ENCODE results near the gene OMP.

Gene OMP

DNA sequence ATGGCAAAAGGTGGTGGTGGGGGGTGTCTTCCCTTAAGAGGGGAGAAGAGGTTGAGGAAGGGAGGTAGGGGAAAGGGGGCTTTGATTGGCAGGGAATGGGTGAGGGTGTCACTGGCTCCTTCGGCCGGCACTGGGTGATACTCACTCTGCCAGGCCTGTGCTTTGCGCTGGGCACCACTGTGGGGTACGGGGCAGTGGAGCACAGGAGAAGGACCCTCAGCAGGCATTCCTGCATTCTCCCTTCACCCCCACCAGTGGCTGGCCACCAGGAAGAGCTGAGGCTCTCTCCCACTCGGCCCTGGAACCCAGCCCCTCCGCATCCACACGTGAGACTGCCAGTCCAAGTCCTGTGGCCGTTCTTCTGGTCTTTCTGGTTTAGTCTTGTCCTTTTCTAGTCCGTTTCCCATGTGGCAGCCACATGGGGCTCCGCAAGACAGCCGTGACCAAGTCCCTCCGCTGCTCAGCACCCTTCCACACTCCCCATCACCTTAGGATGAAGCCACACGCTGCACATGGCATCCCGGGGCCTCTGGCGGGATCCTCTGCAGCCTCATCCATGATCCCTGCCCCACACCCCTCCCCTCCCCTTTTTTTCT lies 27.9 kb upstream of the OMP start:
- Histone ChIP-seq H3K9ac (ENCODE audit: low read depth in 1 of 2, low read length in 2 of 2) (peak overlapping the region; percentile 59 to 75), H3K4me3 (ENCODE audit: low read depth in 1 of 2, low read length in 2 of 2) (peak overlapping the region; percentile 9 to 37)

DNA sequence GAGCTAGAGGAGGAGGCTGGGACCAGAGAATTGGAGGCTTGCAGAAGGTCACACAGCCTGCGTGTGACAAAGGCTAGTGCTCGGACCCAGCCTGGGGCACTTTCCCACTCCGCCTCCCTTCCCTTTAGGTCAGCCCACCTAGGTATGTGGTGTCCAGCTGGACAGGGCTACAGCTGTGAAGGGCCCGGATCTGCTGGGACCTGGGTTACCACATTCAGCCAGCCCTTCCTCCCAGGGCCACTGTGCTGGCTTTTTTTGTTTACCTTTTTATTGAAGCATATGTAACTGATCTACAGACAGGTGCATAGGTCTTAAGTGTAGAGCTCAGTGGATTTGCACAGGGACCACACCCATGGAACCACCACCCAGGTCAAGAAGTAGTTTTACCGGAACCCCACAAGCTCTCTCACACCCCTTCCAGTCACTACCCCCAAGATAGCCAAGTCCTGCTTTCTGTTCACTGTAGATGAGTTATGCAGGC lies 27.2 kb upstream of the OMP start:
- Histone ChIP-seq H3K27ac (ENCODE audit: low read depth, low read length) (peak overlapping the region; percentile 89), H3K4me1 (ENCODE audit: control insufficient read depth in 1 of 2, insufficient read depth in 2 of 2, low read length in 2 of 2) (peaks cover 47 to 60% of the 10 kb centered on the region in 2 donors), H3K9me3 (ENCODE audit: control insufficient read depth in 1 of 2, low read length in 2 of 2) (no peaks in the 10 kb centered on the region), H3K9ac (ENCODE audit: low read depth in 1 of 2, low read length in 2 of 2) (peak overlapping the region; percentile 59 to 75), H3K27me3 (ENCODE audit: control insufficient read depth in 1 of 2, insufficient read depth in 2 of 2, low read length in 2 of 2) (no peaks in the 10 kb centered on the region), H3K36me3 (ENCODE audit: control insufficient read depth in 1 of 2, insufficient read depth in 2 of 2, low read length in 2 of 2) (peaks cover 2 to 4% of the 10 kb centered on the region in 2 donors), H3K4me3 (ENCODE audit: low read depth in 1 of 2, low read length in 2 of 2) (peak overlapping the region in 1 of 2 donors; percentile 37)

More for the DNA sequence above, 27.9 kb upstream of the OMP start:
- H3K36me3 ChIP-seq (ENCODE audit: control insufficient read depth in 1 of 2, insufficient read depth in 2 of 2, low read length in 2 of 2), result peaks cover 0 to 3% of the 10 kb centered on the region in 2 donors
- H3K4me1 ChIP-seq (ENCODE audit: control insufficient read depth in 1 of 2, insufficient read depth in 2 of 2, low read length in 2 of 2), result peaks cover 53 to 62% of the 10 kb centered on the region in 2 donors
- no peaks in the 10 kb centered on the region for H3K27me3 ChIP-seq (ENCODE audit: control insufficient read depth in 1 of 2, insufficient read depth in 2 of 2, low read length in 2 of 2)
- no peaks in the 10 kb centered on the region for H3K9me3 ChIP-seq (ENCODE audit: control insufficient read depth in 1 of 2, low read length in 2 of 2)
- H3K27ac ChIP-seq (ENCODE audit: low read depth, low read length), result peak overlapping the region; percentile 89

DNA sequence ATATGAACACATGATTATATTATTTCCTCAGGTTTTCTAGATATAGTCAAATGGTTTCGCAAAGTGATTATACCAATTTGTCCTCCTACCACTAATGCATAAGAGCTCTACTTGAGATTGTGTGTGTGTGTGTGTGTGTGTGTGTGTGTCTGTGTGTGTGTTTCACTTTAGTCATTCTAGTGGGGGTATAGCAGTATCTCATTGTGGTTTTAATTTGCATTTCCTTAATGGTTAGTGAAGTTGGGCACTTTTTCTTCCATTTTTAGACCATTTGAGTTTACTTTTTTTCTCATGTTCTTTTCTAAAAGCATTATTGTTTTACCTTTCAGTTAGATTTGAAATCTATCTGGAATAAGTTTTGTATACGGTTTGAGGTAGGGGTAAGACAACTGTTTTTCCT lies 23.0 kb upstream of the OMP start:
- Histone ChIP-seq H3K9me3 (ENCODE audit: control insufficient read depth in 1 of 2, low read length in 2 of 2) (no peaks in the 10 kb centered on the region), H3K36me3 (ENCODE audit: control insufficient read depth in 1 of 2, insufficient read depth in 2 of 2, low read length in 2 of 2) (peaks cover 2 to 11% of the 10 kb centered on the region in 2 donors), H3K9ac (ENCODE audit: low read depth in 1 of 2, low read length in 2 of 2) (no peak overlapping the region), H3K4me1 (ENCODE audit: control insufficient read depth in 1 of 2, insufficient read depth in 2 of 2, low read length in 2 of 2) (peaks cover 51 to 60% of the 10 kb centered on the region in 2 donors), H3K27me3 (ENCODE audit: control insufficient read depth in 1 of 2, insufficient read depth in 2 of 2, low read length in 2 of 2) (no peaks in the 10 kb centered on the region), H3K4me3 (ENCODE audit: low read depth in 1 of 2, low read length in 2 of 2) (no peak overlapping the region), H3K27ac (ENCODE audit: low read depth, low read length) (no peak overlapping the region)

DNA sequence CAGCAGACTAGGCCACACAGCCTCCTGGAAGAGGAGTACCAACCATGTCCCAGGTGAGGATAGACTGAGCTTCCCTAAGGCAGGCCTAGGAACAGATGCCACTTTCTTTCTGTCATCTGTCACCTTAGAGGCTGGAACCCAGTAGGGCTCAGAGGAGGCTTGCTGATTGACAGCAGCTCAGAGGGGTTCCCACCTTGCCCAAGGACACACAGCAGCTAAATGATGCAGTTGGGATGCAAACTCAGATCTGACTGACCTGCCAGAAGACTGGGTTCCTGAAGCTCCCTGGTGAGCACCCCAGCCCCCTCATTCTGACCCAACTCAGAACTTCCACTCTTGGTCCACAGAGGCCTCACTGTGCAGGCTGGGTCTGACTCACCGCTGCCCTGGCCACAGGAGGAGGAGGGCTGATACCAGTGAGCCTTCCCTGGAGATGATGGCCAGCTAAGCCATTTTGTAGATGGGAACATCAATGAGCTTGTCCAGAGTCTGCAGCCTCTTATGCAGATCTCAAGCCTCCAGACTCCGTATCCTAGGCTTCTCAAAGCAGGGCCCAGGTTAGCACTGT lies 21.9 kb upstream of the OMP start:
- Histone ChIP-seq H3K4me3 (ENCODE audit: low read depth in 1 of 2, low read length in 2 of 2) (no peak overlapping the region), H3K27ac (ENCODE audit: low read depth, low read length) (no peak overlapping the region), H3K27me3 (ENCODE audit: control insufficient read depth in 1 of 2, insufficient read depth in 2 of 2, low read length in 2 of 2) (no peaks in the 10 kb centered on the region), H3K9ac (ENCODE audit: low read depth in 1 of 2, low read length in 2 of 2) (peak overlapping the region; percentile 15), H3K36me3 (ENCODE audit: control insufficient read depth in 1 of 2, insufficient read depth in 2 of 2, low read length in 2 of 2) (peaks cover 2 to 20% of the 10 kb centered on the region in 2 donors), H3K9me3 (ENCODE audit: control insufficient read depth in 1 of 2, low read length in 2 of 2) (no peaks in the 10 kb centered on the region), H3K4me1 (ENCODE audit: control insufficient read depth in 1 of 2, insufficient read depth in 2 of 2, low read length in 2 of 2) (peaks cover 53 to 60% of the 10 kb centered on the region in 2 donors)

DNA sequence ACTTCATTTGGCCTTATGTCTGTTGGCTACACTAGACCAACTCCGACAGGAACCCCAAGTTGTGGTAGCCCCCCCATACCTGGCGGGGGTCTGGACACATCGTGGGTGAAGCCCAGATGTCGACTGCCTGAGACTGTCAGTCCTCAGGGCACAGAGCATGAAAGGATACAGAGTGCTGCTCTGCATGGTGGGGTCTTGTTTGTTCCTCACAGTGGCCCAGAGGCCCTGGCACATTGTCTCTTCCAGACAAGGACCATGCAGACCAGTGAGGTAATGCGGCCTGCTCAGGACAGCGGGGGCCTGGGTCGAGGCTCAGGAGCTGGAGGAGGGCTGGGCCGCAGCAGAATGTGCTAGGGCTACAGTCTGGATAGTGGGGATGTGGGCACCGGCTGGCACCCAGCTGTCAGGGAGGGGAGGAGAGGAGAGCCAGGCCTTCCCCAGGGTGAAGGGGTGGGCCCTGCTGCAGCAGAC lies 21.2 kb upstream of the OMP start:
- Histone ChIP-seq H3K9me3 (ENCODE audit: control insufficient read depth in 1 of 2, low read length in 2 of 2) (no peaks in the 10 kb centered on the region), H3K4me3 (ENCODE audit: low read depth in 1 of 2, low read length in 2 of 2) (no peak overlapping the region), H3K4me1 (ENCODE audit: control insufficient read depth in 1 of 2, insufficient read depth in 2 of 2, low read length in 2 of 2) (peaks cover 60 to 62% of the 10 kb centered on the region in 2 donors), H3K36me3 (ENCODE audit: control insufficient read depth in 1 of 2, insufficient read depth in 2 of 2, low read length in 2 of 2) (peaks cover 2 to 22% of the 10 kb centered on the region in 2 donors), H3K27me3 (ENCODE audit: control insufficient read depth in 1 of 2, insufficient read depth in 2 of 2, low read length in 2 of 2) (no peaks in the 10 kb centered on the region), H3K9ac (ENCODE audit: low read depth in 1 of 2, low read length in 2 of 2) (peak overlapping the region in 1 of 2 donors; percentile 15), H3K27ac (ENCODE audit: low read depth, low read length) (no peak overlapping the region)

DNA sequence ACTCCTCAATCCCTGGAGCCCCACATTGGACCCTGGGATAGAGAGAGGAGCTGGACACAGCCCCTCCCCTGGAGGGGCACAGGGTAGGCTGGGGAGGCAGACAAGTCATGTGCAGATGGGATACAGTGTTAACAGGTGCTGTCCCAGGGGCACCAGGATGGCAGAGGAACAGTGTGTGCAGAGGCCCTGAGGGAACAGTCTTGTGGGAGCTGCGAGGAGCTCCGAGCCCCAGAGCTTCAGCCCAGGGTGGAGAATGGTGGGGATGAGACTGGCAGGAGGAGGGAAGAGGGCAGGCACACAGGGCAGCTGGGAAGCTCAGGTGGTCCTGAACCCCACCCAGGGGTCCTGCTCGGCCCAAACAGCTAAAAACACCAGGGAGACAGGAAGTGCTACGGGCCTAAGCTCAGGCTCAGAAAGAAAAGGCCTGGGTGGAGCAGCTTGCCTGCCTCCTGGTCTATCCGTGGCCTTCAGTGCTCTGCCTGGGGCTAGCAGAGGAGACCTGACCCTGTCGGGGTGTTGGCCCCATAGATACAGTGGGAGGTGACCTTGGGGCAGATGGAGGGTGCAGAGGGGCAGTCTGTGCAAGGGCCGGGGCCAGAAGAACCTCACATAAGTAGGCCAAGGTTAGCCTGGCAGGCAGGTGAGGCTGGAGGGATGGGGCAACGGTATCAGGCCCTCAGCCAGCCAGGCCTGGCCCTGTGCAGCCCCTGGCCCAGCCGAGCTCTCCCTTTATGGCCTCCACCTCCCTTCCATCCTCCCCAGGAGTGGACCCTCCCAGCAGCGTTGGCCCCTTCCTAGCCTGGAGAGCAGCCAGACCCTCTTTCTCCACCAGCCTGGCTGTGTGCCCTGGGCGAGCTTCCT lies 20.4 kb upstream of the OMP start:
- H3K4me1 ChIP-seq (ENCODE audit: control insufficient read depth in 1 of 2, insufficient read depth in 2 of 2, low read length in 2 of 2), result peaks cover 66 to 67% of the 10 kb centered on the region in 2 donors
- no peaks in the 10 kb centered on the region for H3K27me3 ChIP-seq (ENCODE audit: control insufficient read depth in 1 of 2, insufficient read depth in 2 of 2, low read length in 2 of 2)
- peak overlapping the region; percentile 48 for H3K27ac ChIP-seq (ENCODE audit: low read depth, low read length)
- peak overlapping the region; percentile 17 to 40 for H3K4me3 ChIP-seq (ENCODE audit: low read depth in 1 of 2, low read length in 2 of 2)
- no peaks in the 10 kb centered on the region for H3K9me3 ChIP-seq (ENCODE audit: control insufficient read depth in 1 of 2, low read length in 2 of 2)
- H3K9ac ChIP-seq (ENCODE audit: low read depth in 1 of 2, low read length in 2 of 2), result peak overlapping the region; percentile 59 to 67
- peaks cover 2 to 22% of the 10 kb centered on the region in 2 donors for H3K36me3 ChIP-seq (ENCODE audit: control insufficient read depth in 1 of 2, insufficient read depth in 2 of 2, low read length in 2 of 2)

DNA sequence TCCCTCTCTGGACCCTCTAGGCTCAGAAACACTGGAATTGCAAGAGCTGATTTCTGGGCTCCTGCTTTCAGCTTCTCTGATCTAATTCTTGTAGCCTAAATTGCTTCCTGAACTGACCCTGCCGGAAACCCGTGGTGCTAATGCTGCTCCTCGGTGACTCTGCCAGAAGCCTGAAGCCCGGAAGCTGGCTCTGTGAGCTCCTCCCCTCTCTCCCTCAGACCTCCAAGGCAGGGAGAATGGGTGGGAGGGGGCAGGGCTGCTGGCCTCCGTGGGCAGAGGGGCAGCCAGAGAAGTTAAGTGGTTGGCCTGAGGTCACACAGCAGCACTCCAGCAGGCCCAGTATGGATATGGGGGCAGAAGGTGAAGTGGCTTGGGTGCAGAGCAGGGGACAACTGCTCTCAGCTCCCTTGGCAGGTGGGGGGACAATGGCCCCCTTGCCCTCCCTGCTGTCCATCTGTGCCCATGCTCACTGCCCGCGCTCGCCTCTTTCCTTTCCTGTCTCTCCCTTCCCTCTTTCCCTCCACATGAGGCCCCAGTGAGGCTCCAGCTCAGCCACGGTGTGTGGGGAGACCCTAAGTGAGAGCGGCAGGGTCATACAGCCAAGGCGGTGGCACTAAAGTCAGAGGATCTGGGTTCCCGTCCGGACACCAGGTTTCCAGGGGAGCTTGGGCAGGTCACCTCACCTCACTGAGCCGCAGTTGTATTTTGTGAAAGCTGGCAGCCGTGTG lies 19.6 kb upstream of the OMP start:
- peak overlapping the region; percentile 17 to 40 for H3K4me3 ChIP-seq (ENCODE audit: low read depth in 1 of 2, low read length in 2 of 2)
- peak overlapping the region; percentile 48 for H3K27ac ChIP-seq (ENCODE audit: low read depth, low read length)
- H3K9ac ChIP-seq (ENCODE audit: low read depth in 1 of 2, low read length in 2 of 2), result peak overlapping the region; percentile 59 to 67

DNA sequence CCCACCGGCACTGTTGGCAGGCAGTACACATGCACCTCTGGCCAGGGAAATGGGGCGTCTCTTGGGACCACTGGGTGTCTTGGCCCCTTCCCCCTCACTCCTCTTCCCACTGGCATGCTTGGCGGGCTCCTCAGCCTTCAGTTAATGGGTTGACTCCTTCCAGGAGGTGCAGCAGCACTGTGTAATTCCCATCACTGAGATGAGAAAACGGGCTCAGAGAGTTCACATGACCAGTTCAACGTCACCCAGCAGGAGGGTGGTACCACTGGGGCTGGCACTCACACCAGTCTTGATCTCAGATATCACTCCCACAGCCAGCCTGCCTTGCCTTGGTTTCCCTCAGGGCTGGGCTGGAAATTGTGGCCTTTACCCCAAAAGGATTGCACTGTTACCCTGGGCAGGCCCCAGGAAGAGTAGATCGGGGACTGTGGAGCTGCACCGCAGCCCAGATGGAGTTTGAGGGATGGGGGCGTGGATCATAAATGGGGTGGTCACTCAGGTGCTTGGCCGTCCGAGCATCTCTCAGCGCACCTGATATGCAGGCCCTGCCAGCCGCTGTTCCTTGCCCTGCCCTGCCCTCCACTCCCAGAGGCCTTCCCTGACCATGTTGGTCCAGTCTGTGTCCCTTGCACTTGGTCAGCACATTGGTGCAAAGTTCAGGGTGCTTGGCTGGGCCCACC lies 18.9 kb upstream of the OMP start:
- H3K27ac ChIP-seq (ENCODE audit: low read depth, low read length), result no peak overlapping the region
- peaks cover 2 to 22% of the 10 kb centered on the region in 2 donors for H3K36me3 ChIP-seq (ENCODE audit: control insufficient read depth in 1 of 2, insufficient read depth in 2 of 2, low read length in 2 of 2)
- H3K4me1 ChIP-seq (ENCODE audit: control insufficient read depth in 1 of 2, insufficient read depth in 2 of 2, low read length in 2 of 2), result peaks cover 81 to 82% of the 10 kb centered on the region in 2 donors
- no peaks in the 10 kb centered on the region for H3K9me3 ChIP-seq (ENCODE audit: control insufficient read depth in 1 of 2, low read length in 2 of 2)
- H3K27me3 ChIP-seq (ENCODE audit: control insufficient read depth in 1 of 2, insufficient read depth in 2 of 2, low read length in 2 of 2), result no peaks in the 10 kb centered on the region
- H3K9ac ChIP-seq (ENCODE audit: low read depth in 1 of 2, low read length in 2 of 2), result peak overlapping the region; percentile 59 to 67
- no peak overlapping the region for H3K4me3 ChIP-seq (ENCODE audit: low read depth in 1 of 2, low read length in 2 of 2)

More for the DNA sequence above, 19.6 kb upstream of the OMP start:
- H3K36me3 ChIP-seq (ENCODE audit: control insufficient read depth in 1 of 2, insufficient read depth in 2 of 2, low read length in 2 of 2), result peaks cover 2 to 22% of the 10 kb centered on the region in 2 donors
- no peaks in the 10 kb centered on the region for H3K9me3 ChIP-seq (ENCODE audit: control insufficient read depth in 1 of 2, low read length in 2 of 2)
- H3K27me3 ChIP-seq (ENCODE audit: control insufficient read depth in 1 of 2, insufficient read depth in 2 of 2, low read length in 2 of 2), result no peaks in the 10 kb centered on the region
- H3K4me1 ChIP-seq (ENCODE audit: control insufficient read depth in 1 of 2, insufficient read depth in 2 of 2, low read length in 2 of 2), result peaks cover 74% of the 10 kb centered on the region in 2 donors

DNA sequence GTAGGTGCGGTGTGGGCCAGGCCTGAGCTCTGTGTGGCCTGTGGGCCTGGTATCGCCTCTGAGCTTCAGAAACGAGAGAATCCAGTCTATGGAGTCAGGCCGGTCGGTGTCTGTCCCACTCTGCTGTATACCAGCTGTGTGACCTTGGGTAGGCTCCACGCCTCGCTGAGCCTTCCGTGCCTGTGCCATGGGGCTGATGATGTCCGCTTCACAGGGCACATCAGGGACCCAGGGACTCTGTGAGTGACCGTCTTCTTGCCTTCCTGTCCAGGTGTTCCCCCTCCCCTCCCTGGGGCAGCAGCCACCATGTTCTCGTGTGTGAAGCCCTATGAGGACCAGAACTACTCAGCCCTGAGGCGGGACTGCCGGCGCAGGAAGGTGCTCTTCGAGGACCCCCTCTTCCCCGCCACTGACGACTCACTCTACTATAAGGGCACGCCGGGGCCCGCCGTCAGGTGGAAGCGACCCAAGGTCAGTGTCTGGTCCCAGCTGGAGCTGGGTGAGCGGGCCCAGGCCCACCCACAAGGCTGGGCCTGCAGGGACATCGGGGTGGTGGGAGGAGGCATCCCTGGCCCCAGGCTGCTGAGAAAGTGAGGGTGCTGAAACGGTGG lies 18.0 kb upstream of the OMP start:
- Histone ChIP-seq H3K27ac (ENCODE audit: low read depth, low read length) (no peak overlapping the region), H3K4me1 (ENCODE audit: control insufficient read depth in 1 of 2, insufficient read depth in 2 of 2, low read length in 2 of 2) (peaks cover 89 to 90% of the 10 kb centered on the region in 2 donors), H3K36me3 (ENCODE audit: control insufficient read depth in 1 of 2, insufficient read depth in 2 of 2, low read length in 2 of 2) (peaks cover 2 to 25% of the 10 kb centered on the region in 2 donors), H3K9ac (ENCODE audit: low read depth in 1 of 2, low read length in 2 of 2) (peak overlapping the region; percentile 12 to 15), H3K27me3 (ENCODE audit: control insufficient read depth in 1 of 2, insufficient read depth in 2 of 2, low read length in 2 of 2) (no peaks in the 10 kb centered on the region), H3K9me3 (ENCODE audit: control insufficient read depth in 1 of 2, low read length in 2 of 2) (no peaks in the 10 kb centered on the region), H3K4me3 (ENCODE audit: low read depth in 1 of 2, low read length in 2 of 2) (no peak overlapping the region)
